ENCODE data around the gene PDE4C.

Gene PDE4C

GRCh38 chr19:18254546-18255503 lies 28.6 kb upstream of the PDE4C start:
- no peak for DNase-seq (ENCODE audit: low read depth in 2 of 2)

- DNase-seq (ENCODE audit: low read depth in 2 of 2), result no peak
Observed at GRCh38 chr19:18253716-18254115, 27.5 kb upstream of the PDE4C start.

- DNase-seq (ENCODE audit: low read depth in 2 of 2), result no peak
Observed at GRCh38 chr19:18253130-18253529, 26.9 kb upstream of the PDE4C start.

- DNase-seq (ENCODE audit: low read depth in 2 of 2), result no peak
Observed at GRCh38 chr19:18252370-18252717, 26.1 kb upstream of the PDE4C start.

- peak; percentile 44 to 47 for DNase-seq (ENCODE audit: low read depth in 2 of 2)
Observed at GRCh38 chr19:18251587-18252369, 25.5 kb upstream of the PDE4C start.

- no peak for DNase-seq (ENCODE audit: low read depth in 2 of 2)
Observed at GRCh38 chr19:18249834-18250233, 23.6 kb upstream of the PDE4C start.

- no peak for DNase-seq (ENCODE audit: low read depth in 2 of 2)
Observed at GRCh38 chr19:18245297-18245696, 19.1 kb upstream of the PDE4C start.

- DNase-seq (ENCODE audit: low read depth in 2 of 2), result no peak
Observed at GRCh38 chr19:18239303-18239702, 13.1 kb upstream of the PDE4C start.

GRCh38 chr19:18234194-18234593 lies 8.0 kb upstream of the PDE4C start:
- DNase-seq (ENCODE audit: low read depth in 2 of 2), result no peak

GRCh38 chr19:18233224-18233825 lies 7.1 kb upstream of the PDE4C start:
- peak in 1 of 2 donors; percentile 27 for DNase-seq (ENCODE audit: low read depth in 2 of 2)

GRCh38 chr19:18232540-18233223 lies 6.4 kb upstream of the PDE4C start:
- DNase-seq (ENCODE audit: low read depth in 2 of 2), result no peak

- no peak for DNase-seq (ENCODE audit: low read depth in 2 of 2)
Observed at GRCh38 chr19:18231775-18232174, 5.5 kb upstream of the PDE4C start.

GRCh38 chr19:18230941-18231734 lies 4.9 kb upstream of the PDE4C start:
- no peak for DNase-seq (ENCODE audit: low read depth in 2 of 2)

- DNase-seq (ENCODE audit: low read depth in 2 of 2), result no peak
Observed at GRCh38 chr19:18229915-18230314, 3.7 kb upstream of the PDE4C start.

GRCh38 chr19:18229474-18229873 lies 3.2 kb upstream of the PDE4C start:
- DNase-seq (ENCODE audit: low read depth in 2 of 2), result no peak

GRCh38 chr19:18227781-18228271 lies 1.6 kb upstream of the PDE4C start:
- DNase-seq (ENCODE audit: low read depth in 2 of 2), result no peak

- no peak for DNase-seq (ENCODE audit: low read depth in 2 of 2)
Observed at GRCh38 chr19:18226956-18227780, 930 bp upstream of the PDE4C start.

GRCh38 chr19:18225355-18225701 lies 910 bp downstream of the PDE4C start:
- no peak for DNase-seq (ENCODE audit: low read depth in 2 of 2)

GRCh38 chr19:18224525-18225354 lies 1.5 kb downstream of the PDE4C start:
- DNase-seq (ENCODE audit: low read depth in 2 of 2), result peak; percentile 91

Data from stimulated activated CD8-positive, alpha-beta memory T cell treated with anti-CD3 and anti-CD28 coated beads, Interleukin-15, amount 100 ng/mL, for 48 hours (primary cell).